T-helper 2 cell (primary cell): Measurements from ENCODE around the gene RRAGC.
"Not testable (repeated sequence)": the region's sequence is repeated elsewhere in the genome, so short reads cannot be mapped to it uniquely, and the experiment has no call there.

Source experiments
- DNase-seq, 5 experiments: peaks; one replicate each; pipeline versions ENCODE4 v3.0.0 to v3.0.0-alpha.2; 2012 to 2022

The RRAGC gene

GRCh38 chr1:38852780-38853179 lies 6.8 kb downstream of the RRAGC start:
- DNase-seq: peak in 1 of 5 experiments; percentile 59

DNA sequence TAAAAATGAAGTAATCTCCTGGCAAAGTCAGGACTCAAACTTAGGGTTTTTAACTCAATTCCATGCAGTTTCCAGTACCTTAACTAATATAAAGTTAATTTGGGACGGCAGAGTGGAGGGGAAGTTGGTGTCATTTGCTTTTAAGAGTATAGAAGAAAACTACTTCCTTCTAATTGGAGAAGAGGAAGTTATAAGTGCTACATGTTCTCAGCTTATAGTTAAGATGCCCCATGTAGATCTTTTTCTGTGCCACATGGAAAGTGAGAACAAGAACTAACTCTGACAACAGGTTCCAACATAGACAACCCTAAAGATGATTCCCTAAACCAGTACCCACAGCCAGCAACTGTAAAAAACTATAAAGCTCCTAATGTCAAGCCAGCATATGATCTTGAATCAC lies 11.5 kb downstream of the RRAGC start:
- no peak for DNase-seq

DNA sequence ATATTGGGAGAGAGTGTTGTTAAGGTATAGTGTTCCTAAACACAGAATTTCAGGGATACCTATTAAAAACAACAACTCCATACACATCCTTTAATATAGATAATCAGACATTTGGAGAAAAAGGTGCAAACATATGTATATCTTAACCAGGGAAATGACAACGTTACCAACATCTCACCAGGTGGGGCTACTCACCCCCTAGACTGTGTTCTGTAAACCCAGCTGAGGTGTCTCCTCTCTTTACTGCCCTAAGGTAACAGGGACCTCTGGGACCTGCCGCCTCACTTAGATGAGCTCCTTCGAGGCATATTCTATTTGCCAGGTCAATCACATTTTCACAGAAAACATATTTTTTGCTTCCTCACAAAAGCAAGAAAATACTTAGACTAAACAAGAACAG lies 13.4 kb downstream of the RRAGC start:
- DNase-seq: no peak

DNA sequence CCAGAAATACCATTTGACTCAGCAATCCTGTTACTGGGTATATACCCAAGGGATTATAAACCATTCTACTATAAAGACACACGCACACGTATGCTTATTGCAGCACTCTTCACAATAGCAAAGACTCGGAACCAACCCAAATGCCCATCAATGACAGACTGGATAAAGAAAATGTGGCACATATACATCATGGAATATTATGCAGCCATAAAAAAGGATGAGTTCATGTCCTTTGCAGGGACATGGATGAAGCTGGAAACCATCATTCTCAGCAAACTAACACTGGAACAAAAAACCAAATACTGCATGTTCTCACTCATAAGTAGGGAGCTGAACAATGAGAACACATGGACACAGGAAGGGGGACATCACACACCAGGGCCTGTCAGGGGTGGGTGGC lies 14.5 kb downstream of the RRAGC start:
- DNase-seq: not testable (repeated sequence)

DNA sequence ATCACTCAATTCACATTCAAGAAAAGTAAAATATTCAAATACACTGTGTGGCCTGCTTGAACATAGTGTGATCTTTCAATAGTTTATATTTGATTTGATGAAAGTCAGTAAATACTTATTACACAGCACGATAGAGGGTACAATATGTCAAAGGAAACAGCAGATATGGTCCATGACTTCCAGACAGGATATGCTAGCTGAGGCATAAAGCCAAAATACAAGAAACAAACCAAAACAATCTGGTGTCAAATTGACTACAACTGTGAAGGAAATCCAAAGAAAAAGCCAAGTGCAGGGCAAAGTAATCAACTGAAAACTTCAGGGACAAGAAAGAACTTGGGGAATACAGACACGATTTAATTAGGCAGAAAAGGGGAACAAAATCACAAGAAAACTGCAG lies 19.3 kb downstream of the RRAGC start:
- no peak for DNase-seq

DNA sequence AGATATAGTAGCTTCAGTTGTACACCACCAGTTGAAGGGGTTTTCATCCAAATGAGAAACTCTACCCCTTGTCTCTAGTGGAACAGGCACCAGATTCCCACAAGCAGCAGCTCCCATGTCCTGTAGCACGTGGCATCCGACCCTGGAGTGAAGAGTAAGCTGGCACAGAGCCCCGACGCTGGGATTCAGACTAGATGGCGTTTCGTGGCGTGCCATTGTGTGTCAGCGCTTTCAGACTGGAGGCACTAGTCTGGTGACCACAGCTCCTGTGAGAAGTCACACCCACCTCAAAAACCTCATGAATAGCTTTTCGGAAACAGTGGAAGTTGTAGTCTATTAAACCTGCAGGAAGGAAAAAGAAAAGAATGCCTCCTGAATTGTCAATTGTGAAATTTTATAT lies 20.2 kb downstream of the RRAGC start:
- DNase-seq: no peak

GRCh38 chr1:38836316-38836715 lies 23.3 kb downstream of the RRAGC start:
- DNase-seq: not testable (repeated sequence)

DNA sequence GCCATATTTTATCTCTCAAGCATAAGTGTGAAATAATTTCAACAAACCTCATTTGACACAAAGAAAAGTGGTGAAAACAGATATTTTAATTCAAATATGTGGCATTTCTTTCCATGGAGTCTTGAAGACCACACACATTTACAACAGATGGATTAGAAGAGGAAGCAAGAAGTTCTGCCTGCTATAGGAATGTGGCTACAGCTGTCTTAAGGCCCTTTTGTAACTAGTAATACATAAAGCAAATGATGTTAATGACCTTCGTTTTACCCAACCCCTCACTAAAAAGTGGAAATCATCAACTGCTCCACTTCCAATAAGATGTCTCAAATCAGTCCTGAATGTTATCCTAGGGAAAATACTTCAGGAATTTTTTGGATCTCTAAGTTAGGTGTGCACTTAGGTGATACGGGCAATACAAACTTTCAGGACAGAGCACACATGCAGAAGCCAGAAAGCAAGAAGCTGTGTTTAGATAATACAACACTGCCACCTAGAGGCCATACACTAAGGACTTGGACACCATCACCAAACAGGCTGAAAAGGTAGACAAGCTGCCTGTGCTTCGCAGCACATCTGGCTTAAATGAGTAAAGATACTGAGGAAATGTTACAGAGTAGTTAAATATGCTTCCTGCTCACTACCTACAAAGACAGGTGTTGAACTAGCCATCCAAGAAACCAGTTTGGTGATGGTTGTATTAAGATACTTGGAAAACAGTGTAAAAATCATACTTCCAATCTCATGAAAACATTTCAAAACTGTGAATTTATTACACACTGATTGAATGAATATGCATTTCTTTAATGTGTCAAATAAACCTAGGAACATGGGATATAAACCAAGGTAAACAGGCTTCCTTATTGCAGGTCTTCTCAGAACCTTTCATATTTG lies 24.4 kb downstream of the RRAGC start:
- peak in 2 of 5 experiments; percentile 36 to 82 for DNase-seq

GRCh38 chr1:38834221-38834782 lies 25.3 kb downstream of the RRAGC start:
- DNase-seq: no peak

GRCh38 chr1:38833146-38833545 lies 26.4 kb downstream of the RRAGC start:
- no peak for DNase-seq

DNA sequence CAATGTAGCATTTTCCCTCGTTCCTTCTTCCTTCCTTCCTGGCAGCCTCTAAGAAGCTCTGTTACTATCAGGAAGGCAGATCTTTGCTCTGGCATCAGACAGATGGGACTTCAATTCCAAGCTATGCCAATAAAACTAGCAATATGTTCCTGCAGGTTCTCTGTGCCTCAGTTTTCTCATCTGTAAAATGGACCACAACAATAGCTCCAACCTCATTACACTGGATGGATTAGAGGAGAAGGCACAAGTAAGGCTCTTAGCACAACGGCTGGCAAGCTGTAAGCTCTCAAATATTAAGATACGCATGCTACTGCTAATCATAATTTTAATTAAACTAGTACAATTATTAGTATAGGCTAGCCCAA lies 27.2 kb downstream of the RRAGC start:
- no peak for DNase-seq

- DNase-seq: no peak
Observed at GRCh38 chr1:38831731-38832369, 27.7 kb downstream of the RRAGC start.

DNA sequence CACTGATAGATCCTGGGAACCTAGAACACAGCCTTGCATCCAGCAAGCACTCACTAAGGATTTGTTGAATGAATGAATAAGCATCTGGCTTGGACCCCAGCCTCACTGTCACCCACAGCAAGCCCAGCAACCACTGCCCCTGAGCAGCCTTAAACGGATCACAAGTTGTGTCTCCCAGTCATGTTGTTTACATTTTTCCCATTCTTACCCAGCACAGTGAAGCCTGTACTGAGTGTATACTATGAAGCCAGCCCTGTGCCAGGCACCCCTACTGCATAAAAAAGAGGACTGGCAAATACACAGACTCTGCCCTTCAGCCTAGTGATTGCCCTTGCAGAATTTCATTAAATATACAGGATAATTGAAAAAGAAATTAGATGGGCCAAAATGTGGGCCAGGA lies 30.2 kb downstream of the RRAGC start:
- DNase-seq: no peak

GRCh38 chr1:38827318-38827717 lies 32.3 kb downstream of the RRAGC start:
- no peak for DNase-seq

GRCh38 chr1:38826886-38827285 lies 32.7 kb downstream of the RRAGC start:
- no peak for DNase-seq

DNA sequence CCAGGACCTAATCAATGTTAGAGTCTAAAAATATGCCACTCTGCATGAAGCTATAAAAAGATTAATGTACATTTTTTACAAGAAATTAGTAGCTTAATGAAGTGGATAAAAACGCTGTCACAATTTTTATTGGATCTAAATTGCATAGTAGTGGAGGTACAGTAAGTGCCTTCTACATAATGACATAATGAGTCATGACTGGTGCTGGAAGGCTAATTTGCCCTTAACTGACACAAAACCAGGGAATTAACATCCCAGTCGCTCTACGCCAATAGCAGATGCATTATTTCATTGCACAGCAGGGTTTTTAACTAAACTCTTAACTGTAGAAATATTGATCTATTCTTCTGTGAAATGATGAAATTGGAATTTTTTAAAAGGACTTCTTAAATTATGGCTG lies 33.3 kb downstream of the RRAGC start:
- no peak for DNase-seq

GRCh38 chr1:38820860-38821259 lies 38.7 kb downstream of the RRAGC start:
- DNase-seq: no peak

DNA sequence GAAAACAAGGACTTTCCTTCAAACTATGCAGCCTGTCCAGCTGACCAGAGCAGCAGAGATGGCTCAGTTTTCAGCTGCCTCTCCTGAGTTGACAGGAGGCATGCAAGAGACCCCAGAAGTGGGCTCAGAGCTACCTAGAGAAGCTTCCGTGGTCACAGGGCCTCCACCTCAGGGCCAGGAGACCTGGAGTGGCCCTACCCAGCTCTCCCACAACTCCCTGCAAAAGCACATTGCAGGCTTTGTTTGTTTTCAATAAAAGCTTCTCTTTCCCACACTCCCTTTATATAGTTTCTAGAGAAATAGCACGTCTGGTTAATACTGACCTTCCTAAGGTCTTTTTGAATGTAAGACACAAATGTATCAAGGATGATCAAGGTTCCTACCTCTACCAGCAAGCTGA lies 40.1 kb downstream of the RRAGC start:
- DNase-seq: no peak

DNA sequence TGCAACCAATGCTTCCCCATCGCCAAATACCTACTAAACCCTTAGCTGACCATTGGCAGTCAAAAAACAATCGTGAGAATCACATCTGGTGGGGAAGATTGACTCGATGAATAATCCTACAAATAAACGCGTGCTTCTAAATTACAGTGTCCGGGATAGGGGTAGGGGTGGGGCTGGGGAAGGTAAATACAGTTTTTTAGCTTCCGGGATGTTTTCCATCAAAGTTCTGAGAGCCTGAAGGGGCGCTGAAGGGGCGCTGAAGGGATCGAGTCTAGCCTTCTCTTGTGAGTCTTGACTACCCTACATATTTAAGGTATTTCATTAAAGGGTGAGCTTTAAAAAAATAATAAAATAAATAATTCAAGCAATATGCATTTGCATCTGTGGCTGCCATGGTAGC lies 40.5 kb downstream of the RRAGC start:
- DNase-seq: no peak

GRCh38 chr1:38818175-38818976 lies 41.2 kb downstream of the RRAGC start:
- peak in 3 of 5 experiments; percentile 14 to 38 (median 29) for DNase-seq

GRCh38 chr1:38817267-38818174 lies 42.1 kb downstream of the RRAGC start:
- no peak for DNase-seq
